Naive thymus-derived CD8-positive, alpha-beta T cell (primary cell): ENCODE measurements around the gene IRX2. TPM values are rescaled to one million over a fixed set of nuclear protein-coding genes. Genes with fewer than 3 reads are reported as not detected.

ENCODE experiments used
- ATAC-seq, 2 donors: fragments of 150-1000 bp; cut with Tn5 transposase in 1 of 2; sonication (Bioruptor Pico), chemical (Tn5 transposase) in 1 of 2; 1 replicate in 1 of 2; 2 replicates in 1 of 2; pipeline ENCODE4 v1.10.0; 2021; ENCODE audit warnings: mild to moderate bottlenecking in 2 of 2, moderate library complexity in 2 of 2
- POLR2A ChIA-PET: fragments of 350-600 bp; sonication (Branson Sonifier 250); formaldehyde crosslinking; loops from one replicate; lab custom pipeline; 2021; ENCODE audit warnings: antibody characterized with exemption; lab: Charles Lee
- DNase-seq, 10 donors: peaks; one replicate each; pipeline versions ENCODE4 v3.0.0 to v3.0.0-alpha.2; 2020 to 2022
- H3K27ac Mint-ChIP-seq, 10 donors: one replicate each; pipeline ENCODE4 v1.8.0; 2020 to 2022; ENCODE audit warnings: mild to moderate bottlenecking in 10 of 10, mixed read lengths in 10 of 10, moderate library complexity in 4 of 10, inconsistent platforms in 1 of 10
- H3K27me3 Mint-ChIP-seq, 5 donors: one replicate each; pipeline ENCODE4 v1.8.0; 2021 to 2022; ENCODE audit warnings: mixed read lengths in 5 of 5
- H3K36me3 Mint-ChIP-seq, 3 donors: one replicate each; pipeline ENCODE4 v1.8.0; 2020 to 2022; ENCODE audit warnings: mixed read lengths in 3 of 3, mild to moderate bottlenecking in 2 of 3, inconsistent platforms in 1 of 3
- H3K4me1 Mint-ChIP-seq, 4 donors: one replicate each; pipeline ENCODE4 v1.8.0; 2021 to 2022; ENCODE audit warnings: mixed read lengths in 4 of 4
- H3K4me3 Mint-ChIP-seq, 10 donors: one replicate each; pipeline ENCODE4 v1.8.0; 2020 to 2022; ENCODE audit warnings: mild to moderate bottlenecking in 10 of 10, mixed read lengths in 10 of 10, moderate library complexity in 6 of 10, inconsistent platforms in 1 of 10
- H3K9me3 Mint-ChIP-seq, 9 donors: one replicate each; pipeline ENCODE4 v1.8.0; 2020 to 2022; ENCODE audit warnings: mixed read lengths in 9 of 9, mild to moderate bottlenecking in 3 of 9, inconsistent platforms in 1 of 9, moderate library complexity in 1 of 9
- polyA plus RNA-seq, 3 donors: library from polyadenylated mRNA; unstranded; fragments of 300-500 nt; fragmentation: Illumina TruSeq; gene quantifications; one replicate each; pipeline ENCODE4 v1.2.3, GENCODE V29; 2021
- total RNA-seq, 8 experiments: library from RNA in 2 of 8; stranded (reverse) in 2 of 8; gene quantifications; one replicate each; pipeline ENCODE4 v1.2.3 and lab custom pipeline; 2021 to 2026

IRX2 gene
- total and polyA plus RNA-seq, 5 experiments from 2014 or later: not detected

DNA sequence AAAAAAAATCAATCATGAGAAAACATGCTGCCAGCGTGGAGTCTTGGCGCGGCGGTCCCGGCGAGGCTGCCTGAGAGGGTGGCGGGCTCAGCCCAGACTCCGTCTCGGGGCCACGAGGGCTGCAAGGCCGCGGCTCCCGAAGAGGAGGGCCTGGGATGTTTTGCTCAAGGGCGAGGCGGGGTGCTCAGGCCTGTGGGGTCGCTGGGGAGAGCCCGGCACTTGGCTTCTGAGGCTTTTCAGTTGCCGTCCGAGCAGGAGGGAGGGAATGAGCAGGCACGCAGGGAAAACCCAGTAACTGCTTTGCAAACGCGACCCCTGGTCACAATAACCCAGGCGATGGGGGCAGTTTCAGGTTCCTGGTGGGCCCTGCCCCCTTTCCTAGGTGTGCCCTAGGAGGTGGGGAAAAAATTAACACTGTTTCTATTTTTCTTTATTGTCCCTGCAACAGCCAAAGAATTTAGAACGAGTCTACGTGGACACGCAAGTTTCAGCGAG, 3.2 kb upstream of the IRX2 start:
- peaks cover 0 to 12% (median 6%) of the 10 kb centered on the region in 3 donors for H3K36me3 Mint-ChIP-seq
- H3K27ac Mint-ChIP-seq: peak overlapping the region in 1 of 10 donors; percentile 27
- H3K9me3 Mint-ChIP-seq: peaks cover 0 to 10% (median 0%) of the 10 kb centered on the region in 9 donors
- ATAC-seq (no peak), DNase-seq (no peak)
- POLR2A ChIA-PET: no interaction called here
- H3K4me1 Mint-ChIP-seq: peaks cover 10 to 28% (median 19%) of the 10 kb centered on the region in 4 donors
- peaks cover 30 to 73% (median 53%) of the 10 kb centered on the region in 5 donors for H3K27me3 Mint-ChIP-seq
- H3K4me3 Mint-ChIP-seq: peak overlapping the region in 4 of 10 donors; percentile 7 to 56 (median 14)

DNA sequence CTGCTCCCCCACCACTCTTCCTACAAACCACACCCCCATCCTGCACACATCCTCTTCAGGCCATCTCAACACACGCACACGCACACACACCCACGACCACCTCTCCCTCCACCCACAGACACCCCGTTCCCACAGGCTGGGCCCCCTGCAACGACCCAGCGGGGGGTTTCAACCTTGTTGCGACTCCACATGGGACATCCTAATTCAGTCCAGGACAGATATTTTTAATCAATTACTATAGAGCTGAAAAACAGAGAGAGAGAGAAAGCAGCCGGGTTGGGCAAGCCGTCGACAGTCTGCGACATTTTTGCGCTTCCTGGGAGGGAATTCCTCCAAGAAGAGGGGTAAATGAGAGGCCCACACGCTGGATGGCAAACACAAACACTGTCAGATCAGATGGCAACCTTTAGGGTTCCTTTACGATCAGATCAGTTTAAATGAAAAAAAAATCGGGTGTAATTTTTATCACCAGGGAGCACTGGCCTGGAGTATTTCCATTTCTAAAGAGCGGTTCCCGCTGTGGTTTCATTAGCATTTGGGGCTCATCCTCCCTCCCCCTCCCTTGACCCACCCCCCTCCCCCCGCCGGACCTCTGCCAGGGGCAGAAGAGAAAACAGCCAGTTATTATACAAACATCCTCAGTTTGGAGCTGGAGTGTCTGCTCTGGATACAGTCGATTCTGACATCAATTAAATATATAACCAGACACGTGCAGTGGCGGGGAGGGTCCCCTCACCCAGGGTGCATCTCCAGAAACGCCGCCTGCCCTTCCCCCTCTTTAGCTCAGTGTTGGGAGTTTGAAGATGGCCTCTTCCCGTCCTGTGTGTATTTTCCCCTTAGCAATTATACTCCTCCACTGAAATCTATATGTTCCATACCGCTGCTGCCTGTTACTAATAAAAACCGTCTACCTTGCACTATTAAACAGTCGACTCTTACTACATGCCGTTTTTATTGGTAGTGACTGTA, 2.3 kb upstream of the IRX2 start:
- Mint-ChIP-seq H3K36me3 (peaks cover 0 to 12% (median 6%) of the 10 kb centered on the region in 3 donors), H3K27ac (peak overlapping the region in 1 of 10 donors; percentile 90), H3K4me3 (peak overlapping the region in 5 of 10 donors; percentile 7 to 66 (median 56)), H3K4me1 (peaks cover 12 to 30% (median 19%) of the 10 kb centered on the region in 4 donors), H3K27me3 (peaks cover 33 to 71% (median 53%) of the 10 kb centered on the region in 5 donors), H3K9me3 (peaks cover 0 to 10% (median 0%) of the 10 kb centered on the region in 9 donors)
- POLR2A ChIA-PET: no interaction called here
- DNase-seq (no peak), ATAC-seq (no peak)

DNA sequence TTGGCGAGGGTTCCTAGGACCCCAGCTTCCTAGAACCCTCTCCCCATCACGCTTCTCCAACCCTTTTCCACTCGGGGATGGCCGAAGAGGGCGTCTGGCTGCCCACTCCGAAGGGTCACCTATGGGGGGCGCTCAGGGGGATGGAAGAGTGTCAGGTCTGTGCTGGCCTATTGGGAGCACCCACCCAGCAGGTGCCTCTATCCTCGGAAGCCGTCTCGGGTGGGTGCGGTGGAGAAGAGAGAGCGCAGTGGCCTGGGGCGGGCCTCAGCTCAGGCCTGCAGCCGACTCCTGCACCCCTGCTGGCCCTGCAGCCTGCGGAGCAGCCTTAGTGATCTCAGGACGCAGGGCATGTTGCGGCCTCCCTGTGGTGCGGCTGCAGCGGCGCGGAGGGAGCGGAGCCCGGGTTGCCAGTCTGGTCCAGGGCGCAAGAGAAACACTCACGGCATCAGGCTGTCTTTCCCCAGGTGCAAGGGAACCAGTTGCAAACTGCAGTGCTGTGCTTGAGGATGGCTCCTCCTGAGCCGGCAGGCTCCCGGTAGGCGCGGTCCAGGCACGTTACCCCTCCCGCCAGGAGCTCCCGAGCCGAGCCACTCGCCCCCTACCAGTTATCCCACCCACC, 1.5 kb upstream of the IRX2 start:
- Mint-ChIP-seq H3K27ac (no peak overlapping the region), H3K27me3 (peaks cover 32 to 63% (median 51%) of the 10 kb centered on the region in 5 donors), H3K4me3 (peak overlapping the region in 2 of 10 donors; percentile 43 to 66), H3K36me3 (peaks cover 0 to 11% (median 6%) of the 10 kb centered on the region in 3 donors), H3K9me3 (peaks cover 0 to 10% (median 0%) of the 10 kb centered on the region in 9 donors), H3K4me1 (peaks cover 12 to 30% (median 19%) of the 10 kb centered on the region in 4 donors)
- POLR2A ChIA-PET: no interaction called here
- ATAC-seq: no peak
- DNase-seq: no peak

DNA sequence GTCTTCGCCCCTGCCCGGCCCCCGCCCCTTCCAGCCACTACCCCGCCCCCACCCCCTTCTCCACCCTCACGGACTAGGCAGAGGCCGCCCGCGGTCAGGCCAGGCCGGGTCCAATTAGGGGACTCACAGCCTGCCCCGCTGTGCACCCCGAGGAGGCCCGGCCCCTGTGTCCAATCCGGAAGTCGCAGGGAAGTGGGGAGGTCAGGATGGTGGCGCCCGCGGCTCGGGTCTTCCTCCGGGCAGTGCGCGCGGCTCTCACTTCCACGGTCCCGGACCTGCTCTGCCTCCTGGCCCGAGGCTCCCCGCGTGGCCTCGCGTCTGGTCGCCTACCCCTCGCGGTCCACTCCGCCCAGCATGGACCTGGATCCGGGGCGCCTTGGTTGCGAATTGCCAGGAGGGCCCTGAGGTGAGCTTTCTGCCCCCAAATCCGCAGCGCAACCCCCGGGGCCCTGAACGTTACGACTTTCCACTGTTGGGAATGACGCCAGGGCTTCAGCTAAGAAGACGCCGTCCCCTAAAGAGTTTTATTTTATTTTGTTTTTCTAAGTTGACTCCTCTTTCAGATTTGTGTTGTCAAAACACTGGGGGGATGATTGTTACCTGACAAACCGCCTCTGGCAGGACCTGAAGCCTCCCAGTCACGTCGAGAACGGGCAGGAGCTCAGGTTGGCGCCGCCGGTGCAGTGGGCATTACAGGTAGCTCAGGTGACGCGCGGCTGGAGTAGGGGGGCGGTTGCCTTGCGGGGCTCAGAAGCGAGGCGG, 763 bp upstream of the IRX2 start:
- Mint-ChIP-seq H3K9me3 (peaks cover 0 to 8% (median 0%) of the 10 kb centered on the region in 9 donors), H3K36me3 (peaks cover 0 to 8% (median 0%) of the 10 kb centered on the region in 3 donors), H3K4me3 (peak overlapping the region in 5 of 10 donors; percentile 6 to 43 (median 26)), H3K4me1 (peaks cover 10 to 30% (median 19%) of the 10 kb centered on the region in 4 donors), H3K27ac (no peak overlapping the region), H3K27me3 (peaks cover 32 to 62% (median 51%) of the 10 kb centered on the region in 5 donors)
- ATAC-seq (no peak), DNase-seq (no peak)
- POLR2A ChIA-PET: no interaction called here

DNA sequence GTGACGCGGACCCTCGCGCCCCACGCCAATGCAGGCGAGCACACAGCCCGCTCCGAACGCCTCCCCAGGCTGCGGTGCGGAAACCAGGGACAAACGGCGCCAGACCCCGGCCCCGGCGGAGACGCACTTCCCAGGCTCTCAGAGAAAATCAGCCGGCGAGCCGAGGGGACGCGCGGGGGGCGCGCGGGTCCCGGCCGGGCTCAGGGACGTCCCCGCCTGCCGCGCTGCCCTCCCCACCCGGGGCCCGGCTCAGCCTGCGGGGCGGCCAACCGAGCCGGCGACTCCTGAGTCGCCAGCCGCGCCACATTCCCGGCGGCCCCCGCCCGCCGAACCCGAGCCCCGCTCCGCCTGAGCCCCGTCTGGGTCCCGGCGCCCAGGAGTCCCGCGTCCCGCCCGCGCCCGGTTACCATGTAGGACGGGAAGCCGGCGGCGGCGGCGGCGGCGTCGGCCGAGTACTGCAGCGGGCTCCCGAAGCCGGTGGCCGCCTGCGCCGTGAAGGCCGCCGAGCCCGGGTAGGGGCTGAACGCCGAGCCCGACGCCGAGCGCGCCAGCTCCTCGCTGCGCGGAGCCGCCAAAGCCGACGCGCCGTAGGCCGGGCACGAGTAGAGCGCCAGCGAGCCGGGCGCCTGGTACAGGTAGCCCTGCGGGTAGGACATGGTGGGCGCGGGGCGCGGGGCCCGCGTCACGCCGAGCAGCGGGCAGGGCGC, 566 bp downstream of the IRX2 start:
- H3K27me3 Mint-ChIP-seq: peaks cover 32 to 62% (median 45%) of the 10 kb centered on the region in 5 donors
- POLR2A ChIA-PET: no interaction called here

DNA sequence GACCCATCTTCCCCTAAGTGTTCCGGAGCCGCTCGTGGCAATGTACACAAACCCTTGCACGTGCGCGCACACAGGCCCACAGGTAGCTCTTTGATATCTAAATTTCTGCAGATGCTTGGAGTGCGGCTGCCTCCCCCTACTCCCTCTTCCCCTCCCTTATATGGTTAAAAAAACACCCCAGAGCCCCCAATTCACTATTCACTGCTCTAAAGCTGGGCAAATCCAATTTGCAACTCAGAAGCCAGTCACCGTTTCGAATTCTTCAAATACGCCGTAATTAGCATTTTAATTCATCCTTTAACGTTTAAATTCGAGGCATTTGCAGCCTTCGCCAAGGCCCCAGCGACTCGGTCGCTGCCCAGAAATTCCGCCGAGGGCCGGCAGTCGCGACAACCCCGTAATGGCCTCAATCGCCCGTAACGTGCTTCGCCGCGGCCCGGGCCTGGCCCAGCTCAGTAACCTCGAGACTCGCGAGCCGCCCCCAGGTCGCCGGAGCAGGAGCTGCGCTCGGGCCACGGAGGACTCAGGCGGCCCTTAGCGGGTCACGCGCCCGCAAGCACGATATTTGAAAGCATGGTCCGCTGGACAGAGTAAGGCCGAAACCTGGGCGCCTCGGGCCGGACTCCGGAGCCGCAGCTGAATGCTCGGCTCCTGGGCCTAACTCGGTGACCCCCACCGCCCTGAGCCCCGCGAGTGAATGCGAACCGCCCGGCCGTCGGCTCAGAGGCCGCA, 1.3 kb downstream of the IRX2 start:
- Mint-ChIP-seq H3K4me1 (peaks cover 4 to 19% (median 7%) of the 10 kb centered on the region in 4 donors), H3K4me3 (peak overlapping the region in 3 of 10 donors; percentile 14 to 42 (median 23)), H3K27me3 (peaks cover 33 to 65% (median 44%) of the 10 kb centered on the region in 5 donors), H3K36me3 (peaks cover 0 to 8% (median 0%) of the 10 kb centered on the region in 3 donors), H3K9me3 (peaks cover 0 to 11% (median 0%) of the 10 kb centered on the region in 9 donors), H3K27ac (no peak overlapping the region)
- ATAC-seq (no peak), DNase-seq (no peak)
- POLR2A ChIA-PET: no interaction called here

More for the DNA sequence above, 566 bp downstream of the IRX2 start:
- Mint-ChIP-seq H3K36me3 (peaks cover 0 to 8% (median 0%) of the 10 kb centered on the region in 3 donors), H3K27ac (no peak overlapping the region), H3K4me1 (peaks cover 6 to 22% (median 14%) of the 10 kb centered on the region in 4 donors), H3K4me3 (no peak overlapping the region), H3K9me3 (peaks cover 0 to 13% (median 0%) of the 10 kb centered on the region in 9 donors)
- no peak for ATAC-seq
- no peak for DNase-seq

DNA sequence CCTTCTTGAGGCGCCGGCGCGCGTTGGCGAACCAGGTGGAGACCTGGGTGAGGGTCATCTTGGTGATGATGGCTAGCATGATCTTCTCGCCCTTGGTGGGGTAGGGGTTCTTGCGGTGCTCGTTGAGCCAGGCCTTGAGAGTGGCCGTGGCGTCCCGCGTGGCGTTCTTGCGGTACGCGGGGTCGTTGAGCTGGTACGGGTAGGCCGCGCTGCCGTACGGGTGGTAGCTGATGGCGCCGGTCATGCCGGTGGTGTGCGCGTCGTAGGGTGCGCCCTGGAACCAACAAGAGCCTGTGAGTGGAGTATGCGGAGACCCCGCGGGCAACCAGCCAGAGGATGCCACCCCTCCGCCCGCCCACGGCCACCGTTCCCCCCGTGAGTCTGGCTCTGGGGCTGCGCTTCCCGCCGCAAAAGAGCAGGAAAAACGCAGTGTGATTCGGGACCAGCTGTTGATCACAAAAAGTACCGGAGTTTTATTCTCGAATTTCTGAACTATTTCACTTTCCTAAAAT, 1.9 kb downstream of the IRX2 start:
- ATAC-seq (no peak), DNase-seq (no peak)
- Mint-ChIP-seq H3K27me3 (peaks cover 37 to 70% (median 51%) of the 10 kb centered on the region in 5 donors), H3K4me3 (peak overlapping the region in 2 of 10 donors; percentile 14 to 23), H3K4me1 (peaks cover 4 to 18% (median 7%) of the 10 kb centered on the region in 4 donors), H3K9me3 (peaks cover 0 to 11% (median 0%) of the 10 kb centered on the region in 9 donors), H3K36me3 (peaks cover 0 to 8% (median 0%) of the 10 kb centered on the region in 3 donors), H3K27ac (no peak overlapping the region)
- POLR2A ChIA-PET: no interaction called here

DNA sequence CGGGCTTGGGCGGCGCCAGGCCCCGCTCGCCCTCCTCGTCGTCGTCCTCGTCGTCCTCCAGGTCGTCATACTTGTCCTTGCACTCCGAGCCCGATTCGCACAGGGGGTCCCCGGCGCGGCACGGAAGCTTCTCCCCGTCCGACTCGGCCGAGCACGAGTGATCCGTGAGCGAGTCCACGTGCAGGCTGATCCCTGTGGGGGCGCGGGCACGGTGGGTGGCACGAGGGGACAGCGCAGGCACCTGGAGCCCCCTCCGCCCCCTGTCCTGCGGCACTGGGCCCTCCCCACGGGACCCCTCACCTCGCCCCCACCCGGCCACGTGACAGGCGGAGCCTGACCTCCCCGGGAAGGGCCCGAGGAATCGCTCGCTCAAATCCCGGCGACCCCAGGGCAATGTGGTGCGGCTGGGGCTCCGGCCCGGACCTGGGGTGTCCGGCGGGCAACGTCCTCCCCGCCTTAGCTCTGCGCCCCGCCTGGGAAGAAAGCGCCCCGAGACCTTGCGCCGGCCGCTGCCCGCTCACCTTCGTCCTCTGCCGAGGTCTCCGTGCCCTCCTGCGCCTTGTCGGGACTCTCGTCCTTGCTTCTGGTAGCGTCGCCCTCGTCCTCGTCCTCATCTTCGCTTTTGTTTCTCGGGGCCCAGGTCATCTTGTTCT, 2.5 kb downstream of the IRX2 start:
- POLR2A ChIA-PET: no interaction called here
- ATAC-seq: no peak
- Mint-ChIP-seq H3K27me3 (peaks cover 38 to 70% (median 51%) of the 10 kb centered on the region in 5 donors), H3K9me3 (peaks cover 0 to 11% (median 0%) of the 10 kb centered on the region in 9 donors), H3K27ac (no peak overlapping the region), H3K4me3 (peak overlapping the region in 1 of 10 donors; percentile 14), H3K36me3 (peaks cover 0 to 8% (median 4%) of the 10 kb centered on the region in 3 donors), H3K4me1 (peaks cover 1 to 12% (median 5%) of the 10 kb centered on the region in 4 donors)
- DNase-seq: no peak

DNA sequence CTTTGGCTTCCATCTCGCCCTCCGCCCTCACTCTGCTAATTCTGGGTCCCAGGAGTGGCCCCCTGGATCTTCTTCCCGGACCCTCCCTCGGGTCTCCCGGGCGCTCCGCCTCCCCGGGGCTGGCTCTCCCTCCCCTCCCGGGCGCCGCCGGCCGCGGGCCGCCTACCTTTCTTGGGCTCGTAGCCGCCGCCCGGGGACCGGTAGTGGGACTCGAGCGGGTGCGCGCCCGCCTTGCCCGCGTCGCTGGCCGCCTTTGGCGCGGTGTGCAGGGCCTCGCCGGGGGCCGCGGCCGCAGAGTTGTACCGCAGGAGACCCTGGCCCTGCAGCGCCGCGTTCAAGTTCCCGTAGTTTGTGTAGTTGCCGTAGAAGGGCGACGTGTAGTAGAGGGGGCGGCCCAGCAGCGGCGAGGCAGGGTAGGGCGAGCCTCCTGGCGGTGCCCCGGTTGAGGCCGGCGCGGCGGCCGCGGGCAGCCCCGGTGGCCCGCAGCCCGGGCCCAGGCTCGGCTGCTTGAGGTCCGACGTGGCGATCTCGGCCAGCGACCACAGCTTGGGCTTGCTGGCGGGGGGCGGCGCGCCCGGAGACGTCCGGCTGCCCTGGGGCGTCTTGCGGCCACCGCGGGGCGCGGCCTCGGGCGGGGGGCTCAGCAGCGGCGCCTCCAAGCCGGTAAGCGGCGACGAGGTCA, 3.2 kb downstream of the IRX2 start:
- peaks cover 0 to 10% (median 3%) of the 10 kb centered on the region in 4 donors for H3K4me1 Mint-ChIP-seq
- POLR2A ChIA-PET: no interaction called here
- H3K36me3 Mint-ChIP-seq: peaks cover 0 to 8% (median 7%) of the 10 kb centered on the region in 3 donors
- H3K27ac Mint-ChIP-seq: no peak overlapping the region
- H3K27me3 Mint-ChIP-seq: peaks cover 38 to 70% (median 53%) of the 10 kb centered on the region in 5 donors
- H3K9me3 Mint-ChIP-seq: peaks cover 0 to 11% (median 0%) of the 10 kb centered on the region in 9 donors
- no peak overlapping the region for H3K4me3 Mint-ChIP-seq
- ATAC-seq: no peak
- DNase-seq: no peak
